Stimulated activated naive CD4-positive, alpha-beta T cell treated with Interleukin-2 at 50 U/mL for 16 hours (primary cell): ENCODE results near the gene PDE1C.

Source experiments
- DNase-seq: peaks from one replicate; lab custom pipeline; 2025; lab: John Stamatoyannopoulos, UW

PDE1C gene

DNA sequence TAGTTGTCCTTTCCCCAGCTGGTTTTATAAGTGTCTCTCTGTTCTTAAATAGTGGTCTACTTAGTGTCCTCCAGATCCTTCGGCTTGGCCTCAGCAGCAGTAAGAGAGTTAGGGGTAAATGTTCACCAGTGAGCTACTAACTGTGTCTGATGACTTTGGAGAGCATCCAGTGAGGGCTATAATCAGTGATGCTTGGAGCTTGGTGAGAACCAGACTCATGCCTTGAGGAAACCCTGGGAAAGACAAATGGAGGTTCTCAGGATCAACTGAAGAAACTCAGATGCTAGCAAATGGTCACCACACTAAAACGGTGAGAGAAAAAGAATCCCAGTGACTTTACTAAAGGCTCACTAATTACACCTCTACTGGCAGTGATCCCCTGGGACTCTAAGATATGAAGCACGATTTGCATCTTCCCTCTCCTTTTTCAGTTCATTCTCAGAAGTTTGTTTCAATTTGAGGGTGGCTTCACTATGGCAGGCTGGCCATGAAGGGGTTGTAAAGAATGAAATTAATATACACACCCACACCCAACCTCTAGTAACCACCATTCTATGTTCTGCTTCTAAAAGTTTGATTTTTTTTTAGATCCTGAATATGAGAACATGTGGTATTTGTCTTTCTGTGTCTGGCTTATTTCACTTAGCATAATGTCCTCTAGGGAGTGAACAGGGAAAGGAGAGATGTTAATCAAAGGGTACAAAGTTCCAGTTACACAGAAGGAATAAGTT lies 177.9 kb downstream of the PDE1C start:
- DNase-seq = no peak

DNA sequence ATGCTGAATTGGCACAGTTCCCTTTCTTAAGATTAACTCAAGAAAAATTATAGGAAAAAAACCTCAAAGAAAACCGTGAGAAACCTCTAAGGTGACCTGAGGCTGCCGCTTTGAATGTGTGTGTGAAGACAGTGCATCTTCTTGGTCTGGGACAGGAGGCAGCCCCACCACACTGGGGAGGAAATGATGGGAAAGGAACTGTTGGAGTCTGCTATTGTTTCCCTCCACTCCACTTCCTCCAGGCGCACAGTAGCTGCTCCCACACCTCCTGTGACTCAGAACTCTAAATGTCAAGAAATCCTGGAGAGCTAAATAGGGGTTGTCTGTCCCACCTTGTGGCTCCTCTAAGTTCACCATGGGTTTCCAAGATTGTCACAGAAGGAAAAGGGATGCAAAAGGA lies 179.4 kb downstream of the PDE1C start:
- DNase-seq = no peak

DNA sequence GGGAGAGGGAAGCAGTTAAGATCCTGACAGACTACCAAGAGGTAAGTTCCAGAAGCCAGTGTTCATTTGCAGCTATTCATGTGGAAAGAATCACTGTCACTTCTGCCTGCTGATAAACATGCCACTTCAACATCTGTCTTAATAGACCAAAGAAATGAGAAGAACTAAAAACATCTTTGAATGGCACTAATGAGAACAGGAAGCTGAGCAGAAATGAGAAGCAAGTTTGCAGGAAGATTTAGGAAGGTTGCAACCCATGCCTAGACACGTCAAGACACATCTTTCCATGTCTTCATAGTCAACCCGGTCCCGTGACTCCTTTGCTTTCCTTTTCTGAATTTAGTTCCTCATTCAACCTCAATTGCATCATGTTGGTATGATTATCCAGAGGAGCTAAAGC lies 180.0 kb downstream of the PDE1C start:
- no peak for DNase-seq

DNA sequence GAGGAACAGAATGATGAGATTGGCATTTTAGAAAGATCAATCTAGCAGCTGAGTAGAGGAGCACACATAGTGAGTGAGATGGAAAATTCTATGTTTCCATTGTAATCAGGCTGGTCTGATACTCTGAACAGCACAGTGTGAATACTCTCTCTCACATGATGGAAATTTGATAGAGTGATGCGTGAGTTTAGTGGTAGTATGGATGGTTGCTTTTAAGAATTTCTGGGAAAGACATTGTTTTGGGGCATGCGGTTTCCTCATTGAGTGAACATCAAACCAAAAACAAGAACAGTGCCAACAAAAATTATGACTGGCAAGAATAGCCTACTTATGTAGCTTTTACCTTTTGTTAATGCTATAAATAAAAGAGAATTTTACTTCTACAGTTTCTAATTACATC lies 183.2 kb downstream of the PDE1C start:
- DNase-seq = no peak

DNA sequence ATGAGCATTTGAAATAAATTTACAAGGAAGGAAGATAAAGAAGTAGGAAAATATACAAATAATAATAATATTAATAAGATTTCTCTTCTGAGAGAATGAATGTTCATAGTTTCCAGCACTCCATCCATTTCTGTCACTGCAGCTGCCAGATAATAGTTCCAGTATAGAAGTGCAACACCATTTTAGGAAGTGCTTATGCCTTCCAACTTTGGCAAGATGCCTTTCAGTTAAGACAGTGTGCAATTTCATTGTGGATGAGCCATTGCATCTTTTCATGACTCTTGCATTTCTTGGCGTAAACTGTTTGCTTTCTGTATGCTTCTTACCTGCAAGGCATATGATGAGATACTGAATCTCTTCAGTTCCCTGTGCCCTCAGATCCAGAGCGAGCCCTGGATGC lies 185.0 kb downstream of the PDE1C start:
- DNase-seq = no peak

DNA sequence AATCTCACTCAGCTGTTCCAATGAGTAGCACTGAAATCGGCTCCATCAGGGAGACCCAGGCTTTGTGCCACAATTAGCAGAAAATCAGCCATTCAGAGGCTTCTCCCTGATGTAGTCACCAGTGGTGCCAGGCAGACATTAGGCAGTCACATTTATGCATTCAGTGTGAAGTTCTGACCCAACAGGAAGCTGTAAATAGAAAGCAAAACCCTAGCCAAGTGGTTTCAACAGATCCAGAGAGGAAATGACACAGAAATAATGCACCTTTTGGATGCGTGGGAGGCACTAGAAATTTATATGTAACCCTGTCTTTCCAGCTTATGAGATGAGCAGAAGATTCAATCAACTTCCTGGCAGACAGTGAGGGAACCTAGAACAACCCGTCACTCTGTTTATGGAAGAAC lies 186.4 kb downstream of the PDE1C start:
- DNase-seq = no peak

DNA sequence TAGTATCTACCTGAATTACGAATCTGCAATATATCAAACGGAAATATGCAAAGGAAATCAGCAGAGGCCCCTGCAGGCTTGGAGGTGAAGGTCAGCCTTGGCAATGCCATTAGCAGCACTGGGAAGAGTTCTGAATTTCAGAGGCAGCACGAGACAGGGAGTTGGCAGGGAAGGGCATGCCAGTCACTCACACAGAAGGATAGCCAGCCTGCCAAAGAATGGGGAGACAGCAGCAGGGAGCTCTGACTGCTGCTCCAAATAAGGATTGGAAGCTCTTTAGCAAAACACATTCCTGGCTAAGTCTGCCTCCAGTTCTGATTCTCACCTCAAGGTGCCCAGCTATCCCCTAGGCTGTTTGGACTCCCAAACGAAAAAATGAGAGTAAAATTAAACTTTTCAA lies 188.0 kb downstream of the PDE1C start:
- no peak for DNase-seq

DNA sequence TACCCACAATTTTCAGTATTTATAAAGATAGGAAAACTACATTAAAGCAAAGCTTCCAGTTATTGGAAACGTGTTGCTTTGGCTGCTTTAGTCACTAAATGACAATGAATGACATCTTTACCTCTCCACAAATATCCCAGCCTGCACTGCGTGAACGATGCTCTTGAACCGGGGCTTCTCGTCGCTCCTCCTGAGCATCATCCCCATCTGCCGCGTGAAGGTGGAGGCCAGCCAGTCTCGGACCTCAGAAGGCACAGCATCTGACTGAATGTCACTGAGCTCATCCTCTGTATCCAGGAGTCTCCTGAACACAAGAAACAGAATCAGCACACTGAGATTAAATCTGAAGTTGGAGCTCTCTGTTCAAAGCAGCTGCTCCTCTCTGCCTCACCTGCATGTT lies 191.3 kb downstream of the PDE1C start:
- DNase-seq = no peak

DNA sequence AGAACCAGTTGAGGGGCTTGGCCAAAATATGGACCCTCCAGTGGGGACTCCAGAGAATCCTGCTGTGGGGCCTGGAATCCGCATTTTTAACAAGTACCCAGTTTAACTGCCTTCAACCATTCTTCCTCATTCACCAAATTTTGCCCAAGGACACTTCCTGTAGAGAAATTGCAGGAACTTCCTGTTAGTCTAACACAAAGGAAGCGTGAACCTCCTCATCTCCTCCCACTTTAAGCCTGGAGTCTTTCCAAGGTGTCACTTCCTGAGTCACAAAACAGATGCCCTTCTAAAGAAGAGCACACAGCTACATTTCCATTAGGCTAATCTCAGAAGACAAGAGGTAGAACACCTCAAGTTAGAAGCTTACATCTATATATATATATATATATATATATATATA lies 194.8 kb downstream of the PDE1C start:
- DNase-seq = no peak

DNA sequence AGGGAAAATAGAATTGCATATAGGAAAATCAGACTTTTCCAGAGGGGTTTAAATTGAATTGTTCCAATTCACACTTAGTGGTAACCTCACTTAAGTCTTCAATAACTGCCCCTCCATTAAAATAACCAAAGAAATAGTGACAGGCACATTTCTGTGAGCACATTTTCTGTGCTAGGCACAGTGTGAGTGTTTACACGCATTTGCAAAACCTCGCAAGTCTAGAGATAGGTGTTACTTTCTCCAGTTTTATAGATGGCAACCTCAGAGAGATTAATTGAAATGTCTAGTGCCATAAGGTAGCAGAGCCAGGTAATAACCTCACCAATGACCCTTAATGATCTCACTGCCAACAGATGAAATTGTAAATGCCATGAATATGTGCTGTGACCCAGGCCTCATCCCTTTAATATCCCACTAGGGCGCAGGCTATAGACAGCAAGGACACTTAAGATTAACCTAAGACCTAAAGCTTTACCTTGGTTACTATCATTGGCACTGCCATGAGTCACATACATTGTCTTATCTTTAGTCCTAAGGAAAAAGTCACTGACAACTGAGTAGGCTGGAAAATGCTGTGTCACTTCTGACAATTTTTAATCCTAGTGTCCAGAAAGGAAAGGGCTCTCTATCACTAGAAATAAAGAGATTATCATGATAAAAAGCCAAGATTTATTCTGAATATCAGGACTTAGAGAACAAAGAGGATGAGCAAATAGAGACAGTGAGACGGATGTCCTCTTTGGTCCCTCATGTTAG lies 195.4 kb downstream of the PDE1C start:
- DNase-seq = no peak

DNA sequence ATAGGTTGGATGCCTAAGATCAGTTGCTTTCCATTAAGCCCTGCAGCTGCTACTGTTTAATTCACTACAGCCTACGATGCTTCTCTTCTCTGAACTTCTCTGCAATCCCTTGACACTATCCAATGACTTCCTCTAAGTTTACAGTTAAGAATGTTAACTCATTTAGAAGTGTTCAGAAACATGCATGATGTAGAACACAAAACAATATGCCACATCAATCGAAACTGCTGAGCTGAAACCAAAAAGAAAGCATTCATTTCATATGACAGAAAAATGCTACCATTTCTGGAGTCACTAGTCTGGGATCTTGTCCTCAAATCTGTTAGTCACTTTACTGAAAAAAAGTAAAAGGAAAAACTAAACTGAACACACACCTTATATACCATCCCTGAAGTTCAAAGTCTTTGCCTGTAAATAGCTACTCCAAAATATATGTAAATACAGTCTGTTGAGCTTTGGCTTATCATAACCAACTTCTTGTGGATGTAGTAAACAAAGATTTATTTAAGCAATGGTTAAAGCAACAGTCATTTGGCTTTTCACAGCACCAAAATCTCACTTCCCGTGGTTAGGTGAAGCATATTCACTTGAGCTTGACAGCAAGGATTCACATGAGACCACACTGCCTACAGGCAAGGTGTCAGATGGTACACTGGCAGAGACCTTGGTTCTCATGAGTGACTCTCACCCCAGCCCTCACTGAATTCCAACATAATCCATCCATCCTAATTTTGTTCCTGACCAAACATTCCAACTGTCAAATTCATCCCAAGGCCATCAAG lies 196.2 kb downstream of the PDE1C start:
- DNase-seq = no peak

DNA sequence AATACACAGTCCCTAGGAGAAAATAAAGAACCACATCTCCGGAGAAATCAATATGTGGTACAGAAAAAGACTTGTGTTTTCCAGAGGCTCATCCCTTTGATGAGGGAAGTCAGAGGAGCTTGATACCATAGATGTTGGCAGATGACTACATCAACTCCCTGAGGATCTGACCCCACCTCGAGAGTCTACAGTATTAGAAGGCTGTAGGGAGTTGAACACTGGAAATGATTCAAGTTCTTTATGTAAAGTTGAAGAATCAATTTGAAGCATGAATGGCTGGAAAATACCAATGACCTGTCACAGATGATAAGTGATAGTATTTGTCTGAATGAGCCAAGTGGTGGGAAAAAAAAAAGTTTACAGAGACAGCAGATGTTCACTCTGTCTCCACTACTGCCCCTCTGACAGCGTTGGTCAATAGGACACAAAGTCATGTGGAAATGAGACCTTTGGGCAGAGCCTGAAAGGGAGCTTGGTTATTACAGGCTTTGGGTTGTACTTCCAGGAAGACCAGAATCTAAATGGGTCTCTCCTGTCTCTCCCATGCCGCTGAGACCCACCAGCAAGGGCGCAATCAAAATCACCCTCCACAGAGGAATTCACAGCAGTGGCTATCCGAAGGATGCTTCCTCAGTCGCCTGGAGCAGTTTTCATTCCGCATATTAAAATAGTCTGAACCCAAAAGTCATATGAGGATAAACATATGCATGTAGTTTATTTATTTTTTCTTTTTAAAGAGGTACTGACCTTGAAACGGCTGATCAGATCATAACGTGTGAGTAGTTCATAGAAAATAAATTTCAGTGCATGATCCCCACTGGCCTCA lies 197.4 kb downstream of the PDE1C start:
- no peak for DNase-seq

DNA sequence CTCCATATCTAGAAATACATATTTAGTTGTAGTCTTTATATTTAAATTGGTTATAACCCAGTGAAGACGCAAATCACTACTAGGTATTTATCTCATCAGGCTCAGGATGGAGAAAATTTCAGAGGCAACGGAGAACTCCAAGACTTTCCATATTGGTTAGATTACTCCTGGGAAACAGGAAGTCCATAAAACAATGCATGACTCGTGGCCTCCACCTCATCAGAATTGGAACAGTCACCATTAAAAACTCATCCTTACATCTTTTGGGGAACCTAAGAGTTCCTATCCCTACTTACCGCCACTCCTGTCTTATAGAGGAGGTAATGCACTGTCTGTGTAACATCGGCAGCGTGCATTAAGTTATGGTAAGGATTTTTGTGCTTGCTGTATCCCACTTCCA lies 205.6 kb downstream of the PDE1C start:
- DNase-seq = no peak

DNA sequence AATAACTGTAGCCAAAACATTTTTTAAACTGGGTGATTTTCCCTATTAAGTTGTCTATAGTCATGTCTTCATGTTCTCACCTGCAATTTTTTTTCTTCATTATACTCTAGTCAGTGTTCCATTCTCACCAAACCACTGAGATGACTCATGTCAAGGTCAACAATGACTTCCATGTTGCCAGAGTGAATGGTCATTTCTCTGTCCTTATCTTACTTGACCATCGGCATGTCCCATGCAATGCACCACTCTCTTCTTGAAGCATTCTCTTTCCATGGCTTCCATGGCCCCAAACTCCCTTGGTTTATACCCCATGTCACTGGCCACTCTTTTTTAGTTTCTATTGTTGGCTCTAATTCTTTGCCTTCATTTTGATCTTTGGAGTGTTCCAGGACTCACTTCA lies 209.3 kb downstream of the PDE1C start:
- DNase-seq = no peak

DNA sequence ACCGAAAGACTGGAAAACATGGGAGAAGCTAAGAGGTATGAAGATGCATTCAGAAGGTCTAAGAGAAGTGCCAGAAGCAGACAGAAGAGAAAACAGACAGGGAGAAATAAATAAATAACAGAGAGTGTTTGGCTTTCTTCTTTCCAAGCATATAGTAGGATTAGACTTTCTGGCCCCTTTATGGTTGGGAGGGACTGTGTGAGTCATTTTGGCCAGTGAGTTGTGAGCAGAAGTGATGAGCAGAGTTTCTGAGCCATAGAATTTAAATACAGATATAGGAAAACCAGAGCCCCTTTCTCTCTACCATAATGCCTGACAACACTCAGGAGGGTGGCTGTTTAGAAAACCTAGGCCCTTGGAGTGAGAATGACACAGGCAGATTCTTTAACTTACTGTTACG lies 212.2 kb downstream of the PDE1C start:
- DNase-seq = no peak

DNA sequence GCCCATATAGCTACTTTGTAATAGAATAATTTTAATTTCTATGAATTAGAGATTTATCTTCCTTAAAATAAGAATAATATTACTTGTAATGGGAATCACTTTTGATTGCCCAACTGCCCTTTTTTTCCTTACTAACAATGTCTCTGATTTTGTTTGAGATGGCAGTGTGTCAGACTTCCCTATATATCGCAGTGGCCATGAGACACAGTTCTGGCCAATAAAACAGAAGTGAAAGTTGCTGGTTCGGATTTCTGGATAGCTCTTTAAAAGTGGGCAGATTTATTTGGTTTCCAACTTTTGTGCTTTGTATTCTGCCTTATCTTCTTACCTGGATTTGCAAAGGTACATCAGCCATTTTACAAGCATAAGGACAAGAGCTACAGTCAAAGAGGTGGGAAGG lies 213.0 kb downstream of the PDE1C start:
- DNase-seq = no peak

DNA sequence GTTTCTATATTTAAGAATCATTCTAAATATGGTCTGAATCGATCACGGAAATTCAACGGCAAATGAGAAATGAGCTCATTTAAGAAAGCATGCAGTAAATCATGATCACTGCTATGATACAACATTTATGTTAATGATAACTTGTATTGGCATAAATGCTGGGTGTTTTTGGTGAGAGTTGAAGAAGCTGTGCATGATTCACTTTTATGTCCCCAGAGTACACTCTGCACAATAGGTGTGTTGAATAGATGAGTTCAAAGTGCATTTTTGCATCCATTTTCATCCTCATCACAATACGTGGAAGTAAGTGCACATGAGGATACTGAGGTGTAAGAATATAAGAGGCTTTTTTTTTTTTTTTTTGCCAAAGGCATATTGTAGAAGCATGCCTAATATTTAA lies 213.9 kb downstream of the PDE1C start:
- no peak for DNase-seq

DNA sequence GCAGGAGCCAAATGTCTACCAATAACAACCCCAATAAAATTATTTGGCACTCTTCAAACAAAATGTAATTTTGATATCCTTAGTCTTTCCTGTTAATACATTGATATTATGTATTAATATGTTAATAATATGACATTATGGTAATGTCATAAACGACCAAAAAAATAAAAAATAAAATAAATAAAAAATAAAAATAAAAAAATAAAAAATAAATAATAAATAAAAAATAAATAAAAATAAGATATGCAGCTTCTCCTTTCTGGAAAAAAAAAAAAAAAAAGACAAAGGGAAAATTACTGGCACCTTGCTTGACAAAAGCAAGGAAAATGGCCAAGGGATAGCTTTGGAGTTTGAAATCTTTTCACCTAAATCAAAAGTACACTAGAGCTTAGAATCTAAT lies 214.7 kb downstream of the PDE1C start:
- no peak for DNase-seq

DNA sequence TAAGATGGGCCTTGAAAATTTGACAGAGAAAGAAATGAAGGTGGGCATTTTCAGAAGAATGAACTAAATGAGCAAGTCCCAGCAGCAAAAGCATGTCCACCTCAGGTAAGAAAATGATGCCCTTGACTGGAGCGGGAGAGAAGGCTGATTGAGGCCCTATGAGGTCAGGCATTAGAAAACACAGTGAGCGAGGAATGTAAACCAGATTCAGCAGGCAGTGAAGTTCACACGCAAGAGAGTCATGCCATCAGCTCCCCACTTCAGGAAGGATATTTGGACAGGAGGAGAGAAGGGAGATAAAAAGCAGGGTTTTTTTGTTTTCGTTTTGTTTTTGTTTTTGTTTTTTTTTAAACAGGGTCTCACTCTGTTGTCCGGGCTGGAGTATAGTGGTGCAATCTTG lies 216.8 kb downstream of the PDE1C start:
- DNase-seq = no peak

DNA sequence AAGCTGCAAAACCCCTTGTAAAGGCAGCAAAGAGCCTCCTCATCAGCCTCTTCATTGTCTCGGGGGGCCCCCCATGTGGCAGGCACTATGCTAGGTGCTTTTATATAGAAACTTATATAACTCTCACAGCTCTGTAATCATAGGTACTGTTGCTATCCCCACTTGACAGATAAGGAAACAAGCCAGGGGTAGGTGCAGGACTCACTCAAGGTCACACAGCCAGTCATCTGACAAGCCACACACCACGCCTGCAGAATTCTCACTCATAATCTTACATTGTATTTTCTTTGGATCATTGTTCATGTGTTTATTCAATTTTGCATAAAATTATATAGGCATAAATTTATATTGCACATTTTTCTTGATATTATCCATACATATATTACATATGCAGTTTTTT lies 217.7 kb downstream of the PDE1C start:
- no peak for DNase-seq

DNA sequence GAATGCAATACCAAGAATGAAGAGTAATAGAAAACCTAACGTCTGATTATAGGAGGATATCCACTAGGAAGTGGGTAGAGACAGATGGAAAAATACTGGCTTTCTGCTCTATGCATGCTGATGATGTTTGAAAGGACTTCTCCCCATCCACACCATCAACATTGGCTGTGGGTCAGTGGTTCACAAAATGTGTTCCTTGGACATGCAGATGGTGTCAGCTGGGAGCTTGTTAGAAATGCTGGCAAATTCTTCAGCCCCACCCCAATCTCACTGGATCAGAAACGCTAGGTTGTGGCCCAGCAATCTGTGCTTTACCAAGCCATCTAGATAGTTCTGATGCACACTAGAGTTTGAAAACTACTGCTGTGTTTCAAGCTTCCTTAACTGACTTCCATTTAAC lies 219.1 kb downstream of the PDE1C start:
- DNase-seq = no peak

DNA sequence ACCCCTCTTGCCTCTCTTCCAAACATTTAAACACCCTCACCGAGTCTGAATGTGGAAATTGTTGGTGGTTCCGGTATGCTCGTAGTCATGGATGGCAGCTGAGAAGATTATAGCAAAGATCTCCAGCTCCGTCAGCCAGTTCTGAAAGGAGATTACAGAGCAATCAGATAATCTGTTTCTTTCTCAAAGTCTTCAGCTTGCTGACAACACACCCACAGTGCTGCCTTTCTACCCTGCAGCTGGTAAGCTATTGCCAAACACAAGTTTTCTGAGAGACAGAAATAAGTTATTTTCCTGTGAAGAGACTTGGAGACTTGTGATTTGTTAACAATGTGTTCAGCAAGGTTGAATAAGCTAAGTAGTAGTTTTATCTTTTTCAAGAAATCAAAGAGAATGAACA lies 219.6 kb downstream of the PDE1C start:
- no peak for DNase-seq
